Smooth muscle cell (in vitro differentiated cells): Measurements from ENCODE around the gene MRFAP1L1. TPM values are rescaled to one million over a fixed set of nuclear protein-coding genes. Genes with fewer than 3 reads are reported as not detected.

Experiments
- DNase-seq: peaks from one replicate; lab custom pipeline; 2025; ENCODE audit not compliant: unreplicated experiment; lab: John Stamatoyannopoulos, UW
- H2AFZ ChIP-seq: fragments of 200-600 bp; sonication (generic); 2 replicates; pipeline ENCODE4 v1.6.0; 2016; ENCODE audit warnings: antibody characterized with exemption, low read depth, mild to moderate bottlenecking
- H3F3A ChIP-seq: fragments of 200-600 bp; sonication (generic); 2 replicates; pipeline ENCODE4 v1.6.0; 2017; ENCODE audit warnings: antibody characterized with exemption, low read depth
- H3K27ac ChIP-seq: fragments of 200-600 bp; sonication (generic); 2 replicates; pipeline ENCODE4 v1.5.1; 2016; ENCODE audit warnings: low read depth, mild to moderate bottlenecking
- H3K27me3 ChIP-seq: fragments of 200-600 bp; sonication (generic); 2 replicates; pipeline ENCODE4 v1.6.1; 2016; ENCODE audit warnings: low read depth, mild to moderate bottlenecking
- H3K36me3 ChIP-seq: fragments of 200-600 bp; sonication (generic); 2 replicates; pipeline ENCODE4 v1.5.1; 2016; ENCODE audit warnings: low read depth
- H3K4me1 ChIP-seq: fragments of 200-600 bp; sonication (generic); 2 replicates; pipeline ENCODE4 v1.5.1; 2016; ENCODE audit warnings: low read depth
- H3K4me2 ChIP-seq: fragments of 200-600 bp; sonication (generic); 2 replicates; pipeline ENCODE4 v1.6.0; 2016; ENCODE audit warnings: mild to moderate bottlenecking
- H3K4me3 ChIP-seq: fragments of 200-600 bp; sonication (generic); 2 replicates; pipeline ENCODE4 v1.5.1; 2016; ENCODE audit warnings: mild to moderate bottlenecking
- H3K79me2 ChIP-seq: fragments of 200-600 bp; sonication (generic); 2 replicates; pipeline ENCODE4 v1.6.0; 2016; ENCODE audit warnings: low read depth, mild to moderate bottlenecking
- H3K9ac ChIP-seq: fragments of 200-600 bp; sonication (generic); 2 replicates; pipeline ENCODE4 v1.6.0; 2016; ENCODE audit warnings: low read depth
- H3K9me3 ChIP-seq: fragments of 200-600 bp; sonication (generic); replicated peaks from 2 replicates; pipeline ENCODE4 v1.5.1; 2016; ENCODE audit warnings: low read depth
- H4K20me1 ChIP-seq: fragments of 200-600 bp; sonication (generic); 2 replicates; pipeline ENCODE4 v1.6.0; 2016; ENCODE audit warnings: low read depth
- CTCF ChIP-seq: fragments of 200-600 bp; sonication (generic); IDR thresholded peaks from 2 replicates; pipeline ENCODE4 v1.5.1; 2017; ENCODE audit warnings: borderline replicate concordance, mild to moderate bottlenecking, antibody characterized with exemption; ENCODE audit not compliant: insufficient read depth, poor library complexity, severe bottlenecking
- WGBS: methylation state at CpG from one replicate; pipeline ENCODE4 v1.1.7; 2016; ENCODE audit warnings: low lambda C conversion rate; 5-methylcytosine and 5-hydroxymethylcytosine counted together
- polyA plus RNA-seq: library from polyadenylated mRNA; unstranded; fragments of >200 nt; fragmentation: Nextera tagmentation; extraction: Ambion mirVana; gene quantifications from 2 replicates; pipeline ENCODE4 v1.2.1, GENCODE V29; 2016
- total RNA-seq: library from RNA; depleted of rRNA; stranded (reverse); fragments of >200 nt; gene quantifications from 2 replicates; pipeline ENCODE4 v1.2.3, GENCODE V29; 2014

Gene MRFAP1L1
- total and polyA plus RNA-seq, 2 experiments from 2014 or later: 48.9 to 67.1 TPM

GRCh38 chr4:6749340-6750171 lies 39.9 kb upstream of the MRFAP1L1 start:
- H3K79me2 ChIP-seq: no peaks in the 10 kb centered on the region
- H3K9me3 ChIP-seq: no peaks in the 10 kb centered on the region
- no peak overlapping the region for H3K9ac ChIP-seq
- no peaks in the 10 kb centered on the region for H3F3A ChIP-seq
- H3K27ac ChIP-seq: no peak overlapping the region
- H4K20me1 ChIP-seq: no peaks in the 10 kb centered on the region
- DNase-seq: no peak
- H3K27me3 ChIP-seq: no peaks in the 10 kb centered on the region
- H3K4me2 ChIP-seq: peak overlapping the region; percentile 59
- no peak for TF ChIP-seq CTCF
- no peak overlapping the region for H3K4me3 ChIP-seq
- H2AFZ ChIP-seq: peak overlapping the region; percentile 54
- WGBS: 68% methylated on average over 25 of the region's 25 CpGs
- no peaks in the 10 kb centered on the region for H3K4me1 ChIP-seq
- H3K36me3 ChIP-seq: no peaks in the 10 kb centered on the region

GRCh38 chr4:6748286-6748685 lies 38.6 kb upstream of the MRFAP1L1 start:
- DNase-seq: no peak
- no peaks in the 10 kb centered on the region for H3K36me3 ChIP-seq

GRCh38 chr4:6747294-6748051 lies 37.8 kb upstream of the MRFAP1L1 start:
- Histone ChIP-seq H3K9me3 (no peaks in the 10 kb centered on the region), H2AFZ (no peak overlapping the region), H3K4me3 (no peak overlapping the region), H3K4me2 (no peak overlapping the region), H3K9ac (no peak overlapping the region), H4K20me1 (no peaks in the 10 kb centered on the region), H3K27me3 (no peaks in the 10 kb centered on the region), H3F3A (no peaks in the 10 kb centered on the region), H3K4me1 (no peaks in the 10 kb centered on the region), H3K36me3 (no peaks in the 10 kb centered on the region), H3K27ac (no peak overlapping the region), H3K79me2 (no peaks in the 10 kb centered on the region)
- no peak for DNase-seq
- 81% methylated on average over 11 of the region's 11 CpGs for WGBS
- no peak for TF ChIP-seq CTCF

More at GRCh38 chr4:6748286-6748685, 38.6 kb upstream of the MRFAP1L1 start:
- Histone ChIP-seq H3K9me3 (no peaks in the 10 kb centered on the region), H3K4me2 (no peak overlapping the region), H3K27ac (no peak overlapping the region), H3K27me3 (no peaks in the 10 kb centered on the region), H3K79me2 (no peaks in the 10 kb centered on the region), H2AFZ (no peak overlapping the region), H3K4me3 (no peak overlapping the region), H4K20me1 (no peaks in the 10 kb centered on the region), H3K4me1 (no peaks in the 10 kb centered on the region), H3F3A (no peaks in the 10 kb centered on the region), H3K9ac (no peak overlapping the region)
- 91% methylated on average over 8 of the region's 9 CpGs for whole genome bisulfite sequencing
- TF ChIP-seq CTCF: no peak
